Keratinocyte (primary cell): ENCODE measurements around the gene ZBTB20. TPM values are rescaled to one million over a fixed set of nuclear protein-coding genes. Genes with fewer than 3 reads are reported as not detected.

Experiments used
- DNase-seq: peaks from one replicate; pipeline ENCODE4 v3.0.0-alpha.2; 2011; ENCODE audit warnings: low read depth, missing footprints, low spot score
- FAIRE-seq: peaks from 2 replicates; lab custom pipeline; 2011; peaks lifted over from hg19 to GRCh38; lab: Jason Lieb, UNC
- H2AFZ ChIP-seq: 2 replicates; pipeline ENCODE4 v1.6.0; 2012; ENCODE audit warnings: low read length, control low read depth, inconsistent platforms; ENCODE audit not compliant: control insufficient read depth
- H3K27ac ChIP-seq: 2 replicates; pipeline ENCODE4 v1.5.1; 2011; ENCODE audit warnings: low read length; ENCODE audit not compliant: control insufficient read depth, insufficient read depth
- H3K27me3 ChIP-seq: 3 replicates; pipeline ENCODE4 v1.6.0; 2011; ENCODE audit warnings: low read length; ENCODE audit not compliant: control insufficient read depth, insufficient read depth; ENCODE audit errors: extremely low read depth
- H3K36me3 ChIP-seq, 2 experiments: 2 replicates in 1 of 2; 3 replicates in 1 of 2; pipeline ENCODE4 v1.5.1; 2011; ENCODE audit warnings: low read length in 2 of 2, mild to moderate bottlenecking in 1 of 2; ENCODE audit not compliant: control insufficient read depth in 2 of 2, insufficient read depth in 2 of 2; ENCODE audit errors: extremely low read depth in 1 of 2
- H3K4me1 ChIP-seq: 3 replicates; pipeline ENCODE4 v1.5.1; 2011; ENCODE audit warnings: low read length; ENCODE audit not compliant: control insufficient read depth, insufficient read depth; ENCODE audit errors: extremely low read depth
- H3K4me2 ChIP-seq: 3 replicates; pipeline ENCODE4 v1.6.0; 2011; ENCODE audit warnings: low read depth, low read length; ENCODE audit not compliant: control insufficient read depth, insufficient read depth; ENCODE audit errors: extremely low read depth
- H3K4me3 ChIP-seq, 3 experiments: fragments of 200-600 bp in 1 of 3; sonication (generic) in 1 of 3; 2 replicates in 2 of 3; 3 replicates in 1 of 3; pipeline ENCODE4 v1.5.1; 2011 to 2016; ENCODE audit warnings: low read length in 3 of 3, mild to moderate bottlenecking in 3 of 3, control low read depth in 2 of 3, inconsistent platforms in 1 of 3, low read depth in 1 of 3, mixed read lengths in 1 of 3, mixed run types in 1 of 3, moderate library complexity in 1 of 3; ENCODE audit not compliant: control insufficient read depth in 2 of 3, insufficient read depth in 2 of 3; ENCODE audit errors: extremely low read depth in 1 of 3
- H3K79me2 ChIP-seq: 2 replicates; pipeline ENCODE4 v1.6.0; 2012; ENCODE audit warnings: low read length; ENCODE audit not compliant: control insufficient read depth, insufficient read depth
- H3K9ac ChIP-seq: 3 replicates; pipeline ENCODE4 v1.6.0; 2011; ENCODE audit warnings: low read length; ENCODE audit not compliant: control insufficient read depth, insufficient read depth; ENCODE audit errors: extremely low read depth
- H3K9me1 ChIP-seq: 3 replicates; pipeline ENCODE4 v1.6.0; 2011; ENCODE audit warnings: low read length; ENCODE audit not compliant: control insufficient read depth, insufficient read depth; ENCODE audit errors: extremely low read depth
- H3K9me3 ChIP-seq: 2 replicates; pipeline ENCODE4 v1.5.1; 2012; ENCODE audit warnings: low read depth, low read length; ENCODE audit not compliant: control insufficient read depth
- H4K20me1 ChIP-seq: 3 replicates; pipeline ENCODE4 v1.6.0; 2011; ENCODE audit warnings: low read length; ENCODE audit not compliant: control insufficient read depth, insufficient read depth; ENCODE audit errors: extremely low read depth
- EZH2 ChIP-seq: IDR thresholded peaks from one replicate; pipeline ENCODE4 v1.6.1; 2012; ENCODE audit warnings: inconsistent platforms, mild to moderate bottlenecking, low read length, moderate library complexity
- dilution Hi-C: fragments of 300-500 bp; cut with MboI; formaldehyde crosslinking; loops from one replicate; pipeline ENCODE4 v1.7.0; 2020; ENCODE audit warnings: low sequenced_read_pairs; ENCODE audit not compliant: extremely low pct_ligation_motif_present
- polyA plus RNA-seq, 5 experiments: library from polyadenylated mRNA; depleted of rRNA in 3 of 5; stranded (reverse) in 3 of 5; stranded (forward) in 1 of 5; unstranded in 1 of 5; fragments of >200 nt; gene quantifications; 1 replicate in 1 of 5; 2 replicates in 3 of 5; 3 replicates in 1 of 5; pipeline versions ENCODE4 v1.2.1 to v1.2.3, GENCODE V29; 2011 to 2012; ENCODE audit warnings: missing spikeins in 2 of 5, low read depth in 1 of 5, low replicate concordance in 1 of 5
- TF ChIP-seq, protein P1 (sequence below), 3 experiments: IDR thresholded peaks in 1 of 3; conservative IDR thresholded peaks in 1 of 3; optimal IDR thresholded peaks in 1 of 3; 2 replicates in 2 of 3; 3 replicates in 1 of 3; pipeline versions ENCODE3 to v1.5.1; 2011; ENCODE audit warnings: low read length in 3 of 3, mild to moderate bottlenecking in 3 of 3, moderate library complexity in 2 of 3, control low read depth in 1 of 3, inconsistent platforms in 1 of 3; ENCODE audit not compliant: insufficient read depth in 2 of 3; ENCODE audit errors: extremely low read depth in 1 of 3

Gene ZBTB20
- polyA plus RNA-seq, 1 donor (not counting 4 experiments of a cell fraction or from before 2014, with no cell fraction given): 0.52 TPM

DNA sequence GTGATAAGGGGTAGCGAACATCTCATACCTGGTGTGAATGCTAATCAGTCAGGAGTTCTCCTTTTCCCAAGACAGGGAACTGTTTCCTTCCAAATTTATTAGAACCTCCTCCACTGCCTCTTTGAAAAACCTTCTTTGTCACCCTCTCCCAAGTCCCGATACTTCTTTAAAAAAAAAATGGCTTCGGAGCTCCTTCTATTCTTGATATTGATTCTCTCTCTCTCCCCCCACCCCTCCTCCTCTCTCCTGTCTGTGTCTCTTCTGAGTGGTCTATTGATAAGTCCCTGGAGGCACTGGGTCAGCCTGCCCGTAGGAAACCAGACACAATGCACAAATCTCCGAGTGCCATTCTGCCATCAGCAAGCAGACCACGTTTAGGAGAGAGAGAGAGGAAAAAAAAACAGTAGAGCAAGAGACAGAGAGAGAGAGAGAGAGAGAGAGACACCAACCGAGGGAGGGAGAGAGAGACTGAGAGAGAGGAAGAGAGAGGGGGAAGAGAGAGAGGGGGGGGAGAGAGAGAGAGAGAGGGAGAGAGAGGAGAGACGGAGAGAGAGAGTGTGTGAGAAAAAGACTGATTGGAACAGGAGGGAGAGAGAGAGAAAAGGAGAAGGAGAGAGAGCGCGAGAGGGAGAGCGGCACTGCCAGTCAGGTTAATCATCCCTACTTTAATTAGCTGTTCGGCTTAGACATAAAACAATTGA is 692.4 kb downstream of the ZBTB20 start:
- Histone ChIP-seq H3K9ac (no peak overlapping the region), H3K79me2 (no peaks in the 10 kb centered on the region), H2AFZ (no peak overlapping the region), H3K4me1 (no peaks in the 10 kb centered on the region), H3K4me3 (no peak overlapping the region), H3K36me3 (no peaks in the 10 kb centered on the region), H3K27ac (no peak overlapping the region), H3K27me3 (peaks cover 7% of the 10 kb centered on the region), H3K9me1 (no peaks in the 10 kb centered on the region), H3K9me3 (no peaks in the 10 kb centered on the region), H4K20me1 (no peaks in the 10 kb centered on the region), H3K4me2 (no peak overlapping the region)
- no peak for DNase-seq
- no peak for TF ChIP-seq EZH2
- TF ChIP-seq, protein P1, sequence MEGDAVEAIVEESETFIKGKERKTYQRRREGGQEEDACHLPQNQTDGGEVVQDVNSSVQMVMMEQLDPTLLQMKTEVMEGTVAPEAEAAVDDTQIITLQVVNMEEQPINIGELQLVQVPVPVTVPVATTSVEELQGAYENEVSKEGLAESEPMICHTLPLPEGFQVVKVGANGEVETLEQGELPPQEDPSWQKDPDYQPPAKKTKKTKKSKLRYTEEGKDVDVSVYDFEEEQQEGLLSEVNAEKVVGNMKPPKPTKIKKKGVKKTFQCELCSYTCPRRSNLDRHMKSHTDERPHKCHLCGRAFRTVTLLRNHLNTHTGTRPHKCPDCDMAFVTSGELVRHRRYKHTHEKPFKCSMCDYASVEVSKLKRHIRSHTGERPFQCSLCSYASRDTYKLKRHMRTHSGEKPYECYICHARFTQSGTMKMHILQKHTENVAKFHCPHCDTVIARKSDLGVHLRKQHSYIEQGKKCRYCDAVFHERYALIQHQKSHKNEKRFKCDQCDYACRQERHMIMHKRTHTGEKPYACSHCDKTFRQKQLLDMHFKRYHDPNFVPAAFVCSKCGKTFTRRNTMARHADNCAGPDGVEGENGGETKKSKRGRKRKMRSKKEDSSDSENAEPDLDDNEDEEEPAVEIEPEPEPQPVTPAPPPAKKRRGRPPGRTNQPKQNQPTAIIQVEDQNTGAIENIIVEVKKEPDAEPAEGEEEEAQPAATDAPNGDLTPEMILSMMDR (optimal IDR thresholded peaks at IDR 0.05 in 1 of 3, IDR thresholded peaks at IDR 0.05 in 1 of 3, conservative IDR thresholded peaks at IDR 0.05 in 1 of 3; ENCODE audit: extremely low read depth in 1 of 3, insufficient read depth in 2 of 3, low read length in 3 of 3): no peak
- no peak for FAIRE-seq
- dilution Hi-C loops: no loop called here

DNA sequence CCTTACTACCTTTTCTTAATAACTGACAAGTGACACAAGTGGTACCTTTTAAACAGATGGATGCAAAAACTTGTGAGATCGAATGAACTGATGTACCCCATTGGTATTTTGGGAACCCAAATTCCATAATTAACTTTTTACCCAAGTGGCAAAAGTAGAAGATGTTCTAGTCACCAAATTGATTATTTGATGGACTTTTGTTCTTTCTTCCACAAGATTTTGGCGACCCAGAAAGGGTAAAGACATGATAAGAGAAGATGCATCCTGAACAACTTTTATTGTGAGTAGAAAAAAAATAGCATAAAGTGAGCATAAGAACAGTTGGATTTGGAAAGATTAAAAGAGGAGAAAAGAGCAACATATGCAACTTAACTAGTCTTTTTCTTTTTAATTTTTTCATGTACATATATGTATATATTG is 693.7 kb downstream of the ZBTB20 start:
- Histone ChIP-seq H3K27me3 (peaks cover 7% of the 10 kb centered on the region), H3K9ac (no peak overlapping the region), H3K9me3 (no peaks in the 10 kb centered on the region), H3K9me1 (no peaks in the 10 kb centered on the region), H2AFZ (no peak overlapping the region), H3K79me2 (no peaks in the 10 kb centered on the region), H3K4me1 (no peaks in the 10 kb centered on the region), H3K4me2 (no peak overlapping the region), H3K36me3 (no peaks in the 10 kb centered on the region), H4K20me1 (no peaks in the 10 kb centered on the region), H3K27ac (no peak overlapping the region), H3K4me3 (no peak overlapping the region)
- FAIRE-seq (no peak), DNase-seq (no peak)
- TF ChIP-seq, protein P1 (optimal IDR thresholded peaks at IDR 0.05 in 1 of 3, IDR thresholded peaks at IDR 0.05 in 1 of 3, conservative IDR thresholded peaks at IDR 0.05 in 1 of 3; ENCODE audit: extremely low read depth in 1 of 3, insufficient read depth in 2 of 3, low read length in 3 of 3): no peak
- TF ChIP-seq EZH2: no peak
- dilution Hi-C loops: no loop called here
